Panc1 (cell line): ENCODE measurements around the gene SETD1A.

ENCODE experiments used
- POLR2AphosphoS5 ChIP-seq: IDR thresholded peaks from 2 replicates; pipeline ENCODE4 v1.6.1; 2012; ENCODE audit warnings: mild to moderate bottlenecking, low read depth, low read length, moderate library complexity
- SIN3A ChIP-seq: IDR thresholded peaks from 2 replicates; pipeline ENCODE4 v1.6.1; 2012; ENCODE audit warnings: low read depth, mild to moderate bottlenecking, low read length, moderate library complexity, borderline replicate concordance; ENCODE audit not compliant: insufficient read depth
- TF ChIP-seq, protein P1 (sequence below): fragments of 450-650 bp; IDR thresholded peaks from 2 replicates; pipeline ENCODE4 v1.5.1; 2017; ENCODE audit warnings: mild to moderate bottlenecking
- TF ChIP-seq, protein P2 (sequence below), 2 experiments: IDR thresholded peaks; 2 replicates each; pipeline ENCODE4 v1.6.1; 2011 to 2012; ENCODE audit warnings: low read depth in 2 of 2, control low read depth in 1 of 2, low read length in 1 of 2, mild to moderate bottlenecking in 1 of 2, moderate library complexity in 1 of 2; ENCODE audit not compliant: insufficient read depth in 1 of 2

DNA sequence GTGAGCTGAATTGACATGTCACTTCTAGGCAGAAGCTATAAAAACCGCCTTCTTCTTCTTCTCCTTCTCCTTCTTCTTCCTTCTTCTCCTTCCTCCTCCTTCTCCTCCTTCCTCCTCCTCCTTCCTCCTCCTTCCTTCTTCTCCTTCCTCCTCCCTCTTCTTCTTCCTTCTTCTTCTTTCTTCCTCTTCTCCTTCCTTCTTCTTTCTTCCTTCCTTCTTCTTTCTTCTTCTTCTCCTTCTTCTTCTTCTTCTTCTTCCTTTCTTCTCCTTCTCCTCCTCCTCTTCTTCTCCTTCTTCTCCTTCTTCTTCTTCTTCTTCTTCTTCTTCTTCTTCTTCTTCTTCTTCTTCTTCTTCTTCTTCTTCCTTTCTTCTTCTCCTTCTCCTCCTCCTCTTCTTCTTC, 38.9 kb upstream of the SETD1A start:
- TF ChIP-seq, protein P1, sequence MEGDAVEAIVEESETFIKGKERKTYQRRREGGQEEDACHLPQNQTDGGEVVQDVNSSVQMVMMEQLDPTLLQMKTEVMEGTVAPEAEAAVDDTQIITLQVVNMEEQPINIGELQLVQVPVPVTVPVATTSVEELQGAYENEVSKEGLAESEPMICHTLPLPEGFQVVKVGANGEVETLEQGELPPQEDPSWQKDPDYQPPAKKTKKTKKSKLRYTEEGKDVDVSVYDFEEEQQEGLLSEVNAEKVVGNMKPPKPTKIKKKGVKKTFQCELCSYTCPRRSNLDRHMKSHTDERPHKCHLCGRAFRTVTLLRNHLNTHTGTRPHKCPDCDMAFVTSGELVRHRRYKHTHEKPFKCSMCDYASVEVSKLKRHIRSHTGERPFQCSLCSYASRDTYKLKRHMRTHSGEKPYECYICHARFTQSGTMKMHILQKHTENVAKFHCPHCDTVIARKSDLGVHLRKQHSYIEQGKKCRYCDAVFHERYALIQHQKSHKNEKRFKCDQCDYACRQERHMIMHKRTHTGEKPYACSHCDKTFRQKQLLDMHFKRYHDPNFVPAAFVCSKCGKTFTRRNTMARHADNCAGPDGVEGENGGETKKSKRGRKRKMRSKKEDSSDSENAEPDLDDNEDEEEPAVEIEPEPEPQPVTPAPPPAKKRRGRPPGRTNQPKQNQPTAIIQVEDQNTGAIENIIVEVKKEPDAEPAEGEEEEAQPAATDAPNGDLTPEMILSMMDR, result no peak
- no peak for TF ChIP-seq POLR2AphosphoS5
- TF ChIP-seq, protein P2, sequence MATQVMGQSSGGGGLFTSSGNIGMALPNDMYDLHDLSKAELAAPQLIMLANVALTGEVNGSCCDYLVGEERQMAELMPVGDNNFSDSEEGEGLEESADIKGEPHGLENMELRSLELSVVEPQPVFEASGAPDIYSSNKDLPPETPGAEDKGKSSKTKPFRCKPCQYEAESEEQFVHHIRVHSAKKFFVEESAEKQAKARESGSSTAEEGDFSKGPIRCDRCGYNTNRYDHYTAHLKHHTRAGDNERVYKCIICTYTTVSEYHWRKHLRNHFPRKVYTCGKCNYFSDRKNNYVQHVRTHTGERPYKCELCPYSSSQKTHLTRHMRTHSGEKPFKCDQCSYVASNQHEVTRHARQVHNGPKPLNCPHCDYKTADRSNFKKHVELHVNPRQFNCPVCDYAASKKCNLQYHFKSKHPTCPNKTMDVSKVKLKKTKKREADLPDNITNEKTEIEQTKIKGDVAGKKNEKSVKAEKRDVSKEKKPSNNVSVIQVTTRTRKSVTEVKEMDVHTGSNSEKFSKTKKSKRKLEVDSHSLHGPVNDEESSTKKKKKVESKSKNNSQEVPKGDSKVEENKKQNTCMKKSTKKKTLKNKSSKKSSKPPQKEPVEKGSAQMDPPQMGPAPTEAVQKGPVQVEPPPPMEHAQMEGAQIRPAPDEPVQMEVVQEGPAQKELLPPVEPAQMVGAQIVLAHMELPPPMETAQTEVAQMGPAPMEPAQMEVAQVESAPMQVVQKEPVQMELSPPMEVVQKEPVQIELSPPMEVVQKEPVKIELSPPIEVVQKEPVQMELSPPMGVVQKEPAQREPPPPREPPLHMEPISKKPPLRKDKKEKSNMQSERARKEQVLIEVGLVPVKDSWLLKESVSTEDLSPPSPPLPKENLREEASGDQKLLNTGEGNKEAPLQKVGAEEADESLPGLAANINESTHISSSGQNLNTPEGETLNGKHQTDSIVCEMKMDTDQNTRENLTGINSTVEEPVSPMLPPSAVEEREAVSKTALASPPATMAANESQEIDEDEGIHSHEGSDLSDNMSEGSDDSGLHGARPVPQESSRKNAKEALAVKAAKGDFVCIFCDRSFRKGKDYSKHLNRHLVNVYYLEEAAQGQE (IDR thresholded peaks at IDR 0.05; ENCODE audit: insufficient read depth in 1 of 2, low read depth in 2 of 2, low read length in 1 of 2), result no peak
- TF ChIP-seq SIN3A, result no peak
